ENCODE results near the gene MAN1C1. TPM values are rescaled to one million over a fixed set of nuclear protein-coding genes. Genes with fewer than 3 reads are reported as not detected.
"Not testable (repeated sequence)": the region's sequence is repeated elsewhere in the genome, so short reads cannot be mapped to it uniquely, and the experiment has no call there.

Gene MAN1C1
- total RNA-seq, 1 donor from 2014 or later, result 5.4 TPM

DNA sequence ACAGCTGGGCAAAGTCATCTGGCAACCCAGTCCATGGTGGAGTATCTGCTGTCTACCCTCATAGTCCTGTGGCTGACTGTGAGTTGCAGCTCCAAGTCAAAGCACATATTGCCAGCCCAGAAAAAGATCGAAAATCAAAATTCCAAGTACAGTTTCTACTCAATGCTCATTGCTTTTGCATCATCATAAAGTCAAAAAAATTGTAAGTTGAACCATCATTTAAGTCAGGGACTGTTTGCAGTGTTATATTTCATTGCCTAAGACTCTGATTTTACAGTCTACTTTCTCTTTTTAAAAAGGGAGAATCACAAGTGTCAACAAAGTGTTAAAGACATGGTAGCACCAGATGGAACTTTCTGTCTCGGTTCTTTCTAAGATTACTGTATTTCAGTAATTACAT, 22.7 kb upstream of the MAN1C1 start:
- no peak overlapping the region for H3K4me3 Mint-ChIP-seq (ENCODE audit: unreplicated experiment)
- H3K27ac Mint-ChIP-seq (ENCODE audit: unreplicated experiment), result no peak overlapping the region
- H3K36me3 Mint-ChIP-seq (ENCODE audit: unreplicated experiment), result no peaks in the 10 kb centered on the region
- peaks cover 4% of the 10 kb centered on the region for H3K27me3 Mint-ChIP-seq (ENCODE audit: unreplicated experiment)
- H3K4me1 Mint-ChIP-seq (ENCODE audit: low read depth, unreplicated experiment), result peaks cover 4% of the 10 kb centered on the region
- H3K9me3 Mint-ChIP-seq (ENCODE audit: unreplicated experiment), result peaks cover 3% of the 10 kb centered on the region
- TF ChIP-seq, protein P1, sequence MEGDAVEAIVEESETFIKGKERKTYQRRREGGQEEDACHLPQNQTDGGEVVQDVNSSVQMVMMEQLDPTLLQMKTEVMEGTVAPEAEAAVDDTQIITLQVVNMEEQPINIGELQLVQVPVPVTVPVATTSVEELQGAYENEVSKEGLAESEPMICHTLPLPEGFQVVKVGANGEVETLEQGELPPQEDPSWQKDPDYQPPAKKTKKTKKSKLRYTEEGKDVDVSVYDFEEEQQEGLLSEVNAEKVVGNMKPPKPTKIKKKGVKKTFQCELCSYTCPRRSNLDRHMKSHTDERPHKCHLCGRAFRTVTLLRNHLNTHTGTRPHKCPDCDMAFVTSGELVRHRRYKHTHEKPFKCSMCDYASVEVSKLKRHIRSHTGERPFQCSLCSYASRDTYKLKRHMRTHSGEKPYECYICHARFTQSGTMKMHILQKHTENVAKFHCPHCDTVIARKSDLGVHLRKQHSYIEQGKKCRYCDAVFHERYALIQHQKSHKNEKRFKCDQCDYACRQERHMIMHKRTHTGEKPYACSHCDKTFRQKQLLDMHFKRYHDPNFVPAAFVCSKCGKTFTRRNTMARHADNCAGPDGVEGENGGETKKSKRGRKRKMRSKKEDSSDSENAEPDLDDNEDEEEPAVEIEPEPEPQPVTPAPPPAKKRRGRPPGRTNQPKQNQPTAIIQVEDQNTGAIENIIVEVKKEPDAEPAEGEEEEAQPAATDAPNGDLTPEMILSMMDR (IDR thresholded peaks at IDR 0.05; ENCODE audit: partially characterized antibody, unreplicated experiment), result no peak
- DNase-seq, result no peak

DNA sequence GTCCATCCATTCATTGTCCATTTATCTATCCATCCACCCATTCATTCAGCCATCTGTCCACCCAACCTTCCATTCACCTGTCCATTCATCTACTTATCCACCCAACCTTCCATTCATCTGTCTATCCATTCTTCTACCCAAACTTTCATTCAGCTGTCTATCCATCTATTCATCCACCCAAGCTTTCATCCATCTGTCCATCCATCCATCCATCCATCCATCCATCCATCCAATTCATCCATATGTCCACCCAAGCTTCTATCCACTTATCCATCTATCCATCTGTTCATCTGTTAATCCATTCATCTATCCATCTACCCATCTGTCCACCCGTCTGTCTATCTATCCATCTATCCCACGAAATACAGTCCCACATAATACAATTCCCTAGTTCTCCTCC, 21.6 kb upstream of the MAN1C1 start:
- DNase-seq, result no peak
- Mint-ChIP-seq H3K9me3 (ENCODE audit: unreplicated experiment) (peaks cover 5% of the 10 kb centered on the region), H3K4me3 (ENCODE audit: unreplicated experiment) (no peak overlapping the region), H3K27me3 (ENCODE audit: unreplicated experiment) (peaks cover 6% of the 10 kb centered on the region), H3K27ac (ENCODE audit: unreplicated experiment) (no peak overlapping the region), H3K4me1 (ENCODE audit: low read depth, unreplicated experiment) (peaks cover 4% of the 10 kb centered on the region), H3K36me3 (ENCODE audit: unreplicated experiment) (no peaks in the 10 kb centered on the region)
- TF ChIP-seq, protein P1 (IDR thresholded peaks at IDR 0.05; ENCODE audit: partially characterized antibody, unreplicated experiment), result no peak

DNA sequence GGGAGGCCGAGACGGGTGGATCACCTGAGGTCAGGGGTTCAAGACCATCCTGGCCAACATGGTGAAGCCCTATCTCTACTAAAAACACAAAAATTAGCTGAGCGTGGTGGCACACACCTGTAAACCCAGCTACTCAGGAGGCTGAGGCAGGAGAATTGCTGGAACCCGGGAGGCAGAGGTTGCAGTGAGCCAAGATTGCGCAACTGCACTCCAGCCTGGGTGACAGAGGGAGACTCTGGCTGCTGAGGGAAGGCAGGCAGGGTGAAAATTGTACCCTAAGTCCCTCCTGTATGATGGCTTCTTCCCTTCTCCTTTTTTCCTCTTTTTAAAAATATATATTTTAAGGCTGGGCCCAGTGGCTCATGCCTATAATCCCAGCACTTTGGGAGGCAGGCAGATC, 19.9 kb upstream of the MAN1C1 start:
- H3K4me1 Mint-ChIP-seq (ENCODE audit: low read depth, unreplicated experiment); H3K27ac Mint-ChIP-seq (ENCODE audit: unreplicated experiment); DNase-seq; H3K4me3 Mint-ChIP-seq (ENCODE audit: unreplicated experiment); H3K27me3 Mint-ChIP-seq (ENCODE audit: unreplicated experiment); H3K9me3 Mint-ChIP-seq (ENCODE audit: unreplicated experiment); H3K36me3 Mint-ChIP-seq (ENCODE audit: unreplicated experiment): not testable (repeated sequence)

DNA sequence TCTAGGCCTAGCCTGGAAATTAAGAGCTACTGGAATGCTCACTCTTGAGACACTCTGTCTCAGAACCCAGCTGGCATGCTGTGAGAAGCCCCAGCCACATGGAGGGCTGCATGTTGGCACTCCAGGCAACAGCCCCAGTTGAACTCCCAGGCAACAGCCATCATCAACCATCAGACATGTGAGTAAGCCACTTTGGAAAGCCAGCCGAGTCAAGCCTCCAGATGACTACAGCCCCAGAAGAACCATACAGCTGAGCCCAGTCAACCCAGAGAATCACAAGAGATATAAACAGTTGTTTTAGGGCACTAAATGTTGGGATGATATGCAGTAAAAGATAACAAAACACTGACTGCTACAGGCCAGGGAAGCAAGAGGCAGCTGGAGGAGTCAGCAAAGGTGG, 17.7 kb upstream of the MAN1C1 start:
- no peak overlapping the region for H3K27ac Mint-ChIP-seq (ENCODE audit: unreplicated experiment)
- TF ChIP-seq, protein P1 (IDR thresholded peaks at IDR 0.05; ENCODE audit: partially characterized antibody, unreplicated experiment), result no peak
- no peaks in the 10 kb centered on the region for H3K4me1 Mint-ChIP-seq (ENCODE audit: low read depth, unreplicated experiment)
- H3K9me3 Mint-ChIP-seq (ENCODE audit: unreplicated experiment), result peaks cover 5% of the 10 kb centered on the region
- no peak for DNase-seq
- no peak overlapping the region for H3K4me3 Mint-ChIP-seq (ENCODE audit: unreplicated experiment)
- peaks cover 3% of the 10 kb centered on the region for H3K27me3 Mint-ChIP-seq (ENCODE audit: unreplicated experiment)
- H3K36me3 Mint-ChIP-seq (ENCODE audit: unreplicated experiment), result no peaks in the 10 kb centered on the region

DNA sequence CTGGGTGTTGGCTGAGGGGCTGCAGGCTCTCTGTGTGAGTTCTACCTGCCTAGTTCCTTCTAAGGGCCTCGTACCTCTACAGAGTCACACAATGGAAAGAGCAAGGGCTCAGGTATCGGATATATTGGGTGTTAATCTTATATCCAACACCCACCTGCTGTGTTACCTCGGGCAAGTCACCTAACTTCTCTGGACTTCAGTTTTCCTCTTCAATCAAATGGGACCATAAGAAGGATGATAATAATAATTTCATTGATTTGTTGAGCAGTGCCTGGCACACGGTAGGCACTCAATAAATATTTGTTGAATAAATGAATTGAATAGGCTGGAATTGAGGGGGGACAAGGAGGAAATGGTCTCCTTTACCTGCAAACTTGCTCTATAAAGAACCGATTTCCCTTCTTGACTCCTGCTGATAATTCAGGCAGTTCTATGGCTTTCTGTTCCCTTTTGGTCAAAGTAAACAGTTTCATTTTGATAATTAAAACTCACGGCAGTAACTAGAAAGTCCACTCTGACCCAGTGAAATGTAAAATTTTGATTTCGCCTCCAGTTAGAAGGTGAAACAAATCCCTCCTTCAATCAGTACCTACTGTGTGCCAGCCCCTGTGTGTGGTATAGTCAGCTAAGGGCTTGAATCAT, 16.5 kb upstream of the MAN1C1 start:
- Mint-ChIP-seq H3K36me3 (ENCODE audit: unreplicated experiment) (no peaks in the 10 kb centered on the region), H3K4me1 (ENCODE audit: low read depth, unreplicated experiment) (no peaks in the 10 kb centered on the region), H3K27me3 (ENCODE audit: unreplicated experiment) (peaks cover 3% of the 10 kb centered on the region), H3K9me3 (ENCODE audit: unreplicated experiment) (peaks cover 5% of the 10 kb centered on the region), H3K4me3 (ENCODE audit: unreplicated experiment) (no peak overlapping the region), H3K27ac (ENCODE audit: unreplicated experiment) (no peak overlapping the region)
- no peak for DNase-seq
- TF ChIP-seq, protein P1 (IDR thresholded peaks at IDR 0.05; ENCODE audit: partially characterized antibody, unreplicated experiment), result no peak

DNA sequence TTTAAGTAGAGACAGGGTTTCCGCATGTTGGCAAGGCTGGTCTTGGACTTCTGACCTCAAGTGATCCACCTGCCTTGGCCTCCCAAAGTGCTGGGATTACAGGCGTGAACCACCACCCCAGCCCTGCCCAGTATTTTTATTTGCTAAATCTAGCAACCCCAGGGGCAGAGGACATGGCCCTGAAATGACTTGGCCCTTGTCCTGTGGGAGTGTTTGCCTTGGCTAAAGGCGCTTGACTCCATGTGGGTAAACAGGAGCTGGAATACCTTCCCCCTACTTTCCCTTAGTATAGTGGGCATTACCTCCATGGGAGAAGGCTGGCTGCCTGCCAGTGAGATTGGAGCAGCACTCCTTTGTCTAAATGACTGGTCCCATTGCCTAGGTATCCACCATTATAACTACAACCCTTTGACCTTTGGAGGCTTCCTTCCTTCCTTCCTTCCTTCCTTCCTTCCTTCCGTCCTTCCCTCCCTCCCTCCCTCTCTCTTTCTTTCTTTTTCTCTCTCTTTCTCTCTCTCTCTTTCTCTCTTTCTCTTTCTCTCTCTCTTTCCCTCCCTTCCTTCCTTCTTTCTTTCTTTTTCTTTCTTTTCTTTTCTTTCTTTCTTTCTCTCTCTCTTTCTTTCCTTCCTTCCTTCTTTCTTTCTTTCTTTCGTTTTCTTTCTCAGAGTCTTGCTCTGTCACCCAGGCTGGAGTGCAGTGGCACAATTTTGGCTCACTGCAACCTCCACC, 15.5 kb upstream of the MAN1C1 start:
- DNase-seq; H3K27ac Mint-ChIP-seq (ENCODE audit: unreplicated experiment); H3K9me3 Mint-ChIP-seq (ENCODE audit: unreplicated experiment); H3K27me3 Mint-ChIP-seq (ENCODE audit: unreplicated experiment); H3K4me3 Mint-ChIP-seq (ENCODE audit: unreplicated experiment); H3K4me1 Mint-ChIP-seq (ENCODE audit: low read depth, unreplicated experiment); H3K36me3 Mint-ChIP-seq (ENCODE audit: unreplicated experiment): not testable (repeated sequence)

DNA sequence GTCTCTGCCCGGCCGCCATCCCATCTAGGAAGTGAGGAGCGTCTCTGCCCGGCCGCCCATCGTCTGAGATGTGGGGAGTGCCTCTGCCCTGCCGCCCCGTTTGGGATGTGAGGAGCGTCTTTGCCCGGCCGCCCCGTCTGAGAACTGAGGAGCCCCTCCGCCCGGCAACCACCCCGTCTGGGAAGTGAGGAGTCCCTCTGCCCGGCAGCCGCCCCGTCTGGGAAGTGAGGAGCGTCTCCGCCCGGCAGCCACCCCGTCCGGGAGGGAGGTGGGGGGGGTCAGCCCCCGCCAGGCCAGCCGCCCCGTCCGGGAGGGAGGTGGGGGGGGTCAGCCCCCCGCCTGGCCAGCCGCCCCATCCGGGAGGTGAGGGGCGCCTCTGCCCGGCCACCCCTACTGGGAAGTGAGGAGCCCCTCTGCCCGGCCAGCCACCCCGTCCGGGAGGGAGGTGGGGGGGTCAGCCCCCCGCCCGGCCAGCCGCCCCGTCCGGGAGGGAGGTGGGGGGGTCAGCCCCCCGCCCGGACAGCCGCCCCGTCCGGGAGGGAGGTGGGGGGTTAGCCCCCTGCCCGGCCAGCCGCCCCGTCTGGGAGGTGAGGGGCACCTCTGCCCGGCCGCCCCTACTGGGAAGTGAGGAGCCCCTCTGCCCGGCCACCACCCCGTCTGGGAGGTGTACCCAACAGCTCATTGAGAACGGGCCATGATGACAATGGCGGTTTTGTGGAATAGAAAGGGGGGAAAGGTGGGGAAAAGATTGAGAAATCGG, 12.6 kb upstream of the MAN1C1 start:
- H3K27ac Mint-ChIP-seq (ENCODE audit: unreplicated experiment); H3K9me3 Mint-ChIP-seq (ENCODE audit: unreplicated experiment); H3K4me1 Mint-ChIP-seq (ENCODE audit: low read depth, unreplicated experiment); H3K27me3 Mint-ChIP-seq (ENCODE audit: unreplicated experiment); H3K36me3 Mint-ChIP-seq (ENCODE audit: unreplicated experiment); H3K4me3 Mint-ChIP-seq (ENCODE audit: unreplicated experiment); DNase-seq: not testable (repeated sequence)
